ENCODE measurements around the gene DNAJC13. TPM values are rescaled to one million over a fixed set of nuclear protein-coding genes. Genes with fewer than 3 reads are reported as not detected.

The DNAJC13 gene
- total and polyA plus RNA-seq, 2 donors: 9.9 to 21.0 TPM

DNA sequence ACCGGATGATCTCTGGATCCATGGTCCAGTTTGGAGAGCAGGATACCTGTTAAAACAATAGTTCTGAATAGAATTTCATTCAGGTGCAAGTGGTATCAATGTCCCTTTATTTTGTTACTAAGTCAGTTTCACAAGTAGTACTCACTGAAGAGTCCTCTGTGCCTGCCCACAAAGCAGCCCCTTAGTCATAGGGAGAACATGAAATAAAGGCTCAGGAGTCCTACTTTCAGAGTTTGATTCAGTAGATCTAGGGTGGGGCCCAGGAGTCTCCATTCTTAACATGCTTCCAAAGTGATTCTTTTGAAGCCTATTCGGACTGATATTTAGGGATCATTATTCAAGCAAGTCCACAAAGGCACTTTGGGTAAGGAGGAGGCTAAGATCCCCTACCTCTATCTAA is 100.0 kb downstream of the DNAJC13 start:
- no peak for DNase-seq (ENCODE audit: low read depth in 6 of 9, low spot score in 9 of 9)
- Histone ChIP-seq H3K27ac (ENCODE audit: low read depth in 1 of 2, low read length in 1 of 2) (no peak overlapping the region), H3K4me3 (ENCODE audit: low read length in 2 of 2) (no peak overlapping the region), H3K4me1 (ENCODE audit: control insufficient read depth in 2 of 2, insufficient read depth in 2 of 2, low read length in 2 of 2) (no peaks in the 10 kb centered on the region), H3K27me3 (ENCODE audit: control insufficient read depth in 2 of 2, insufficient read depth in 1 of 2, low read length in 1 of 2) (no peaks in the 10 kb centered on the region), H3K36me3 (ENCODE audit: control insufficient read depth in 2 of 2, insufficient read depth in 2 of 2, low read length in 1 of 2) (peaks cover 14 to 44% of the 10 kb centered on the region in 2 donors), H3K9me3 (ENCODE audit: control insufficient read depth in 2 of 2, insufficient read depth in 1 of 2, low read length in 1 of 2) (no peaks in the 10 kb centered on the region)
- over 99% methylated on average over 2 of the region's 2 CpGs for WGBS

DNA sequence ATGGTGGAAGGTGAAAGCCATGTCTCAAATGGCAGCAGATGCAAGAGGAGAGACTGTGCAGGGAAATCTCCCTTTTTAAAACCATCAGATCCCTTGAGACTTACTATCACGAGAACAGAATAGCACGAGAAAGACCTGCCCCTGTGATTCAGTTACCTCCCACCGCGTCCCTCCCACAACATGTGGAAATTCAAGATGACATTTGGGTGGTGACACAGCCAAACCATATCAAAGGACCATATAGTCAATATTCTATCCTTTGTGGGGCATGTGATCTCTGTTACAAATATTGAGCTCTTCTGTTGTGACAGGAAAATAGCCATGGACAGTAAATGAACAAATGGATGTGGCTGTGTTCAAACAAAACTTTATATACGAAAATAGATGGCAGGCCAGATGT is 102.6 kb downstream of the DNAJC13 start:
- no peak for DNase-seq (ENCODE audit: low read depth in 6 of 9, low spot score in 9 of 9)
- Histone ChIP-seq H3K4me3 (ENCODE audit: low read length in 2 of 2) (no peak overlapping the region), H3K36me3 (ENCODE audit: control insufficient read depth in 2 of 2, insufficient read depth in 2 of 2, low read length in 1 of 2) (peaks cover 19 to 52% of the 10 kb centered on the region in 2 donors), H3K9me3 (ENCODE audit: control insufficient read depth in 2 of 2, insufficient read depth in 1 of 2, low read length in 1 of 2) (no peaks in the 10 kb centered on the region), H3K4me1 (ENCODE audit: control insufficient read depth in 2 of 2, insufficient read depth in 2 of 2, low read length in 2 of 2) (no peaks in the 10 kb centered on the region), H3K27me3 (ENCODE audit: control insufficient read depth in 2 of 2, insufficient read depth in 1 of 2, low read length in 1 of 2) (no peaks in the 10 kb centered on the region), H3K27ac (ENCODE audit: low read depth in 1 of 2, low read length in 1 of 2) (no peak overlapping the region)
- 98% methylated on average over 5 of the region's 5 CpGs for WGBS

DNA sequence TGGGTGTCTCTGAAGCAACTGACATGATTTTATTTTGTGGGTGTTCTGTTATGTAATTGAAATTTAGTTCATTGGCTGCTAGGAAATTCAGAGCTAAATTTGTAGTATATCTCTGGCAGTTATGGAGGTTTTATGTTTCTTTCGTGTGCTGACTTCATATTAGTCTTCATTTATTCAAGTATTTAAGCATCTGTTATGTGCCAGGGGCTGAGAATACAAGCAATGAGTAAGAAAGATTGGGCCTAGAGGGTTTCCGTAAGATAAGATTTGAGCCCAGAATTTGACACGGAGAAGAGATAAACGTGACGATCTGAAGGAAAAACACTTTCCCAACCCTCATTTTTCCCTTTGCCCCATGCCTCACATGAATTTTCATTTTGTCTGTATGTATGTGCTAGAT is 104.6 kb downstream of the DNAJC13 start:
- WGBS: 99% methylated on average over 5 of the region's 5 CpGs

DNA sequence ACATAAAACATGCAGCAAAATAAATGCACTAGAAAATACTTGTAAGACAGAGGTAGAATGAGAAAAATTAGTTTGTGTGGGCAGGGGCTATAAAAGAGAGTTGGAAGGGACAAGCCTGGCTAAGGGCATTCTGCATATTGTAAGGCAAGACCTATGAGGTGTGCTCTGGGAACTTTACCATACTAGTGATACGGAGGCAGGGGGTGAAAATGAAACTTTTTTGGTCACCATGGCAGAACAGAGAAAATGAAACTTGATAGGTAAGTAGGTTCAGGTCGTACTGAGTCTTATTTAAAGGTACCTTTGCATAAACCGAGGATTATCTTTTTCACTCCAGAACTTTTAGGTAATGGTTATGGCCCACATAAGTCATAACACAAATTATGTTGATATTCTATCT is 105.1 kb downstream of the DNAJC13 start:
- no peaks in the 10 kb centered on the region for H3K9me3 ChIP-seq (ENCODE audit: control insufficient read depth in 2 of 2, insufficient read depth in 1 of 2, low read length in 1 of 2)
- H3K36me3 ChIP-seq (ENCODE audit: control insufficient read depth in 2 of 2, insufficient read depth in 2 of 2, low read length in 1 of 2): peaks cover 11 to 45% of the 10 kb centered on the region in 2 donors
- no peak overlapping the region for H3K4me3 ChIP-seq (ENCODE audit: low read length in 2 of 2)
- H3K27me3 ChIP-seq (ENCODE audit: control insufficient read depth in 2 of 2, insufficient read depth in 1 of 2, low read length in 1 of 2): no peaks in the 10 kb centered on the region
- no peak overlapping the region for H3K27ac ChIP-seq (ENCODE audit: low read depth in 1 of 2, low read length in 1 of 2)
- no peak for DNase-seq (ENCODE audit: low read depth in 6 of 9, low spot score in 9 of 9)
- no peaks in the 10 kb centered on the region for H3K4me1 ChIP-seq (ENCODE audit: control insufficient read depth in 2 of 2, insufficient read depth in 2 of 2, low read length in 2 of 2)
- WGBS: 97% methylated on average over 3 of the region's 3 CpGs

More for the DNA sequence above, 104.6 kb downstream of the DNAJC13 start:
- no peak overlapping the region for H3K4me3 ChIP-seq (ENCODE audit: low read length in 2 of 2)
- peaks cover 14 to 46% of the 10 kb centered on the region in 2 donors for H3K36me3 ChIP-seq (ENCODE audit: control insufficient read depth in 2 of 2, insufficient read depth in 2 of 2, low read length in 1 of 2)
- H3K4me1 ChIP-seq (ENCODE audit: control insufficient read depth in 2 of 2, insufficient read depth in 2 of 2, low read length in 2 of 2): no peaks in the 10 kb centered on the region
- no peaks in the 10 kb centered on the region for H3K27me3 ChIP-seq (ENCODE audit: control insufficient read depth in 2 of 2, insufficient read depth in 1 of 2, low read length in 1 of 2)
- no peaks in the 10 kb centered on the region for H3K9me3 ChIP-seq (ENCODE audit: control insufficient read depth in 2 of 2, insufficient read depth in 1 of 2, low read length in 1 of 2)
- no peak overlapping the region for H3K27ac ChIP-seq (ENCODE audit: low read depth in 1 of 2, low read length in 1 of 2)
- no peak for DNase-seq (ENCODE audit: low read depth in 6 of 9, low spot score in 9 of 9)

DNA sequence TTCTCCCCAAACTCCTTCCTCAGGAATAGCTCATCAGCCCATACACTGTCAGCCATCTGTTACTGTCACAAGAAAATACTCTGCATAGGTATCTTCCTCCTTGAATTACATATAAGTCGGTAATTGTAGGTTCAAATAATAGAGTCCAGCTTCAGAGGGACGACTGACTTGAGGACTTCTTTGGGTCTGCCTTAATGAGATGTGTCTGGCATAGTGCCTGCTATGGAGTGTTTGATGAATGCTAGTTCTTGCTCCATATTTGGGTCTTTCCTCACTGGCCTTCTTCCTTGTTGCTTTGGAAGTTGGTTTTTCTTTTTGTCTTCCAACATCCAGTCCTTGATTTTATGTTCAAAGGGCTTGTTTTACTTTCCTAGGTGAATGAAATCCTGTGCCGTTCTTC is 113.3 kb downstream of the DNAJC13 start:
- no peak for DNase-seq (ENCODE audit: low read depth in 6 of 9, low spot score in 9 of 9)
- no peaks in the 10 kb centered on the region for H3K4me1 ChIP-seq (ENCODE audit: control insufficient read depth in 2 of 2, insufficient read depth in 2 of 2, low read length in 2 of 2)
- H3K9me3 ChIP-seq (ENCODE audit: control insufficient read depth in 2 of 2, insufficient read depth in 1 of 2, low read length in 1 of 2): no peaks in the 10 kb centered on the region
- no peak overlapping the region for H3K4me3 ChIP-seq (ENCODE audit: low read length in 2 of 2)
- no peaks in the 10 kb centered on the region for H3K27me3 ChIP-seq (ENCODE audit: control insufficient read depth in 2 of 2, insufficient read depth in 1 of 2, low read length in 1 of 2)
- no peak overlapping the region for H3K27ac ChIP-seq (ENCODE audit: low read depth in 1 of 2, low read length in 1 of 2)
- 98% methylated on average over 3 of the region's 3 CpGs for WGBS
- peaks cover 18 to 39% of the 10 kb centered on the region in 2 donors for H3K36me3 ChIP-seq (ENCODE audit: control insufficient read depth in 2 of 2, insufficient read depth in 2 of 2, low read length in 1 of 2)

DNA sequence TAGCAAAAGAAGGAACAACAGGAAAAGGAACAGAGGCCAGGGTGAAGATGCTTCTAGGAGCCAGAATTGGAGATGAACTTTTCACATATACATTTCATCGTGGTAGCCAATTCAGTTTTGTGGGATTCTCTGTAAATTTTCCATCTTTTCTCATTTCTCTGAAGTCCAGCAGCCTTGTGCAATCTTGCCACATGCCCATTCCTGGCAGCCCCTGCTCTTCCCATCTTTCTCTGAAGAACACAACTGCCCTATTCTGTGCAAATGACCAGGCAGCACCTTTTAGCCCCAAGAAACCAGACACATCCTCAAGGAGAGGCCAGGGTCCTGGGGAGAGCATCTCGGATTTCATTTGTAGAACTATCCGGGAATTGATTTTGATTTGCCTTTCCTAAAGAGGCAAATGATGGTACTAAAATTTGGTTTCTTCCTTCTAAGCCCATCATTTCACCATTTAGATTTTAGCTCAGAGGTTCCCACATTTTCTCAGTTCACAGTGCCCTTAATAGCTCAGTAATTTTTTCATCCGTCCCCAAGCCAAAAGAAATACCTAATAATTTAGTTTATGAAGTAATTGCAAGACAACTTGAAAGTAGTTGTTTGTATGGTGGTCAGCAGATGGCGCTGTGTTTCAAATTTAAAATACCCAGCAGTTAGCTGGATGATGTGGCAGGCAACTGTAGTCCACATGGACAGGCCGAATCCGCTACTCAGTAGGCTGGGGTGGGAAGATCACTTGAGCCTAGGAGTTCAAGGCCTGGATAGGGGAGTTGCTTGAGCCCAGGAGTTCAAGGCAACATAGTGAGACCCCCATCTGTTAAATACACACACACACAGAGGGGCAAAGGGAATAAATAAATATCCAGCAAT is 118.5 kb downstream of the DNAJC13 start:
- peak; percentile 11 to 67 (median 42) for DNase-seq (ENCODE audit: low read depth in 6 of 9, low spot score in 9 of 9)
- Histone ChIP-seq H3K36me3 (ENCODE audit: control insufficient read depth in 2 of 2, insufficient read depth in 2 of 2, low read length in 1 of 2) (peaks cover 14 to 25% of the 10 kb centered on the region in 2 donors), H3K4me3 (ENCODE audit: low read length in 2 of 2) (no peak overlapping the region), H3K4me1 (ENCODE audit: control insufficient read depth in 2 of 2, insufficient read depth in 2 of 2, low read length in 2 of 2) (no peaks in the 10 kb centered on the region), H3K27ac (ENCODE audit: low read depth in 1 of 2, low read length in 1 of 2) (no peak overlapping the region), H3K27me3 (ENCODE audit: control insufficient read depth in 2 of 2, insufficient read depth in 1 of 2, low read length in 1 of 2) (no peaks in the 10 kb centered on the region), H3K9me3 (ENCODE audit: control insufficient read depth in 2 of 2, insufficient read depth in 1 of 2, low read length in 1 of 2) (no peaks in the 10 kb centered on the region)
- WGBS: 81% methylated on average over 7 of the region's 7 CpGs

DNA sequence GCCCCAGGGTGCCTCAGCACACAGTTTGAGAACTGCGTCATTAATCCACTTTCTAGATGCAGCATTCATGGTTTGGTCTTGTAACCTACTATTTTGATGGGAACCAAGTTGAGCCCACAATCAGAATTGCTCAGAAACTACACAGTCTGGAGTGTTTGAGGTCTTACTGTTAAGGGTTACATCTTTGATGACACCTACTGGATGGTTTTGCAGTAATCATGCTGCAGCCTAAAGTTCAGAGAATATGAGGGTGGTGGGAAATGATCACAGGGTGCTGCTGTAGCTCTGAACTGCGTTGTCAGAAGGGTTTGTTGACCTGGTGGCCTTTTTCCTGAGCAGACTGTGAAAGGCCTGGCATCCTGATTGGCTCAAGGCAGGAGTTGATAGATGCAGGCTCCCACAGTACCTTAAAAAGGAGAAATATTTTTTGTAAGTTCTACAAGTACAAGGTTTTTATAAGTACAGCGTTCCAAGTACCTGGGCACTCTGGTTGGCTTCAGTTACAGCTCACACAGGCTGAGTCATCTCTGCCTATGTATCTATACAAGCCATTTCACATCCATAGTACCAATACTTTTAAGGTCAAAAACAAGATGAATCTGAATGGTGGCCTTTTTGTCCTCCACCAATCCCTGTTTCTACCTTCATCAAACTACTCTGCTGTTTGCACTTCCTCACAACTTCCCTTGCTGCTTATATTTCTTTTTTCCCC is 119.3 kb downstream of the DNAJC13 start:
- 96% methylated on average over 3 of the region's 3 CpGs for WGBS
- no peak overlapping the region for H3K4me3 ChIP-seq (ENCODE audit: low read length in 2 of 2)
- peak in 1 of 9 donors; percentile 10 for DNase-seq (ENCODE audit: low read depth in 6 of 9, low spot score in 9 of 9)
- H3K27me3 ChIP-seq (ENCODE audit: control insufficient read depth in 2 of 2, insufficient read depth in 1 of 2, low read length in 1 of 2): no peaks in the 10 kb centered on the region
- H3K4me1 ChIP-seq (ENCODE audit: control insufficient read depth in 2 of 2, insufficient read depth in 2 of 2, low read length in 2 of 2): no peaks in the 10 kb centered on the region
- H3K27ac ChIP-seq (ENCODE audit: low read depth in 1 of 2, low read length in 1 of 2): no peak overlapping the region
- peaks cover 12 to 22% of the 10 kb centered on the region in 2 donors for H3K36me3 ChIP-seq (ENCODE audit: control insufficient read depth in 2 of 2, insufficient read depth in 2 of 2, low read length in 1 of 2)
- H3K9me3 ChIP-seq (ENCODE audit: control insufficient read depth in 2 of 2, insufficient read depth in 1 of 2, low read length in 1 of 2): no peaks in the 10 kb centered on the region

DNA sequence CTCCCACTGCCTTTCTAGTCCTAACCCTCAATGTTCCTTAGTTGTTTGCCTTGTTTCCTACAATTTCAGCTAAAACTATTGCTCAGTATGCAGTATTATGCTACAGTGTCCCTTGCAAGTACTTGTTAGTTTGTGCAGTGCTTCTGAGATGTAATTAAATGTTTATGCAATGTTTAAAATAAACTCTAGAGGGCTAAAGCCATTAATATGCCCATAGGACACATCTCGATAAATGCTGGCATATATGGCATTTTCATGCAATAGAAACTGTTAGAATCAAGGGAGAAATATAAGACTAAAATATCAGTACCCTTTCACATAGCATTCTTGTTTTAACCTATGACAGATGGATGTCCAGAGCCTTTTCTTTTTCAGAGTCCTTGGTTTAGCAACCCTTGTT is 120.0 kb downstream of the DNAJC13 start:
- WGBS: 98% methylated on average over 1 of the region's 1 CpG
- Histone ChIP-seq H3K4me1 (ENCODE audit: control insufficient read depth in 2 of 2, insufficient read depth in 2 of 2, low read length in 2 of 2) (no peaks in the 10 kb centered on the region), H3K27ac (ENCODE audit: low read depth in 1 of 2, low read length in 1 of 2) (no peak overlapping the region), H3K9me3 (ENCODE audit: control insufficient read depth in 2 of 2, insufficient read depth in 1 of 2, low read length in 1 of 2) (no peaks in the 10 kb centered on the region), H3K27me3 (ENCODE audit: control insufficient read depth in 2 of 2, insufficient read depth in 1 of 2, low read length in 1 of 2) (no peaks in the 10 kb centered on the region), H3K4me3 (ENCODE audit: low read length in 2 of 2) (no peak overlapping the region), H3K36me3 (ENCODE audit: control insufficient read depth in 2 of 2, insufficient read depth in 2 of 2, low read length in 1 of 2) (peaks cover 12 to 22% of the 10 kb centered on the region in 2 donors)
- no peak for DNase-seq (ENCODE audit: low read depth in 6 of 9, low spot score in 9 of 9)

DNA sequence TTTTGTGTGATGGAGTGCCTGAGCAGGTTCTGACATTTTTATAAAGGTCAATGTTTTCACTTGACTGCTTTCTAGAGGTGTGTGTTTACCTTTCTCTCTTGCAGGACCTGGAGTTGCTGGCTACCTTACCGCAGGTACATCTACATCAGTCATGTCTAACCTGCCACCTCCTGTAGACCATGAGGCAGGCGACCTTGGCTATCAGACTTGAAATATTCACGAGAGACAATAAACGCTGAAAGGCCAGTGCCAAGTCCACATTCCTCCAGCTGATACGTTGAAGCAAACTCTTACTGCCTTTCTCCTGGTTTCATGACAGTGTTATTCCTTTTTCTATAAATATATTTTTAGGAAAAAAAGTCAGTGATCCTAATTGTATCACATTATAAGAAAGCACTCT is 120.8 kb downstream of the DNAJC13 start:
- 93% methylated on average over 5 of the region's 5 CpGs for WGBS
- no peaks in the 10 kb centered on the region for H3K9me3 ChIP-seq (ENCODE audit: control insufficient read depth in 2 of 2, insufficient read depth in 1 of 2, low read length in 1 of 2)
- no peak overlapping the region for H3K4me3 ChIP-seq (ENCODE audit: low read length in 2 of 2)
- peaks cover 12 to 22% of the 10 kb centered on the region in 2 donors for H3K36me3 ChIP-seq (ENCODE audit: control insufficient read depth in 2 of 2, insufficient read depth in 2 of 2, low read length in 1 of 2)
- H3K4me1 ChIP-seq (ENCODE audit: control insufficient read depth in 2 of 2, insufficient read depth in 2 of 2, low read length in 2 of 2): no peaks in the 10 kb centered on the region
- H3K27ac ChIP-seq (ENCODE audit: low read depth in 1 of 2, low read length in 1 of 2): no peak overlapping the region
- no peak for DNase-seq (ENCODE audit: low read depth in 6 of 9, low spot score in 9 of 9)
- no peaks in the 10 kb centered on the region for H3K27me3 ChIP-seq (ENCODE audit: control insufficient read depth in 2 of 2, insufficient read depth in 1 of 2, low read length in 1 of 2)
